ENCODE results near the gene SLC16A13.
"Not testable (repeated sequence)": the region's sequence is repeated elsewhere in the genome, so short reads cannot be mapped to it uniquely, and the experiment has no call there.

SLC16A13 gene

DNA sequence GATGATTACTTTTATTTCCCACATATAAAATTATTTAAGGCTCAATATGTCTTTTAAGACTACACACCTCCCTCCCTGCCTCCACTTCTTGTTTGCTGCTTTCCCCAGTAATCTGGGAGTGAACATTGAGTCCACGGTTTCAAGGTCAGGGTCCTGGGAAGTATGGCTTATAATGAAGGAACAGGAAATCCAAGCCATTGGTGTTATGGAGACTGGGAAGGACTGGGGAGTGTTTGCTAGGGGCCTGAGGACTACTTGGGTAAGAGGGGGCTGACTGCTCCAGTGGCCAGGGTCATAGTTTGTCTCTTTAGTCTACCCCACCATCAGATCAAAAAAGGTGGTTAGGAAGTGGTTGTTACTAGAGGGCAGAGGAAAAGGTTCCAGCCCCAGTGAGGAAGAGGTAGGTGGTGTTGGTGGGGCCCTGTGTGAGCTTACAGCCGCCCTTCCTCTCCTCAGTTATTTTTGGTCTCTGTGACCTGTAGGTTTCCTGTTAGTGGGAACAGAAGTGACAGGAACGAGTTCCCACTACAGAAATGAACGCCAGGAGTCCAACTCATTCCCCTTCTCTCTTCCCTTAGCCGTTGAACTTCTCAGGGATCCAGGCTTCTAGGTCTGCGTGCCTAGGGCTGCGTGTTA lies 742 bp upstream of the SLC16A13 start:
- no peak for DNase-seq

DNA sequence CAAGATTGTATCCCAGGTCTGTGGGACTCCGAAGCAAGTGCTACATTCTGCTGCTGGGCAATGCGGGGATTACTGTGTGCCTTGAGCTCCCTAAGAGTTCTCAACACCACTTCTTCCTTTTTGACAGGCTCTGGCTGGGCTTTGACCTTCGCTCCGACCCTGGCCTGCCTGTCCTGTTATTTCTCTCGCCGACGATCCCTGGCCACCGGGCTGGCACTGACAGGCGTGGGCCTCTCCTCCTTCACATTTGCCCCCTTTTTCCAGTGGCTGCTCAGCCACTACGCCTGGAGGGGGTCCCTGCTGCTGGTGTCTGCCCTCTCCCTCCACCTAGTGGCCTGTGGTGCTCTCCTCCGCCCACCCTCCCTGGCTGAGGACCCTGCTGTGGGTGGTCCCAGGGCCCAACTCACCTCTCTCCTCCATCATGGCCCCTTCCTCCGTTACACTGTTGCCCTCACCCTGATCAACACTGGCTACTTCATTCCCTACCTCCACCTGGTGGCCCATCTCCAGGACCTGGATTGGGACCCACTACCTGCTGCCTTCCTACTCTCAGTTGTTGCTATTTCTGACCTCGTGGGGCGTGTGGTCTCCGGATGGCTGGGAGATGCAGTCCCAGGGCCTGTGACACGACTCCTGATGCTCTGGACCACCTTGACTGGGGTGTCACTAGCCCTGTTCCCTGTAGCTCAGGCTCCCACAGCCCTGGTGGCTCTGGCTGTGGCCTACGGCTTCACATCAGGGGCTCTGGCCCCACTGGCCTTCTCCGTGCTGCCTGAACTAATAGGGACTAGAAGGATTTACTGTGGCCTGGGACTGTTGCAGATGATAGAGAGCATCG lies 2.4 kb downstream of the SLC16A13 start:
- no peak for DNase-seq

DNA sequence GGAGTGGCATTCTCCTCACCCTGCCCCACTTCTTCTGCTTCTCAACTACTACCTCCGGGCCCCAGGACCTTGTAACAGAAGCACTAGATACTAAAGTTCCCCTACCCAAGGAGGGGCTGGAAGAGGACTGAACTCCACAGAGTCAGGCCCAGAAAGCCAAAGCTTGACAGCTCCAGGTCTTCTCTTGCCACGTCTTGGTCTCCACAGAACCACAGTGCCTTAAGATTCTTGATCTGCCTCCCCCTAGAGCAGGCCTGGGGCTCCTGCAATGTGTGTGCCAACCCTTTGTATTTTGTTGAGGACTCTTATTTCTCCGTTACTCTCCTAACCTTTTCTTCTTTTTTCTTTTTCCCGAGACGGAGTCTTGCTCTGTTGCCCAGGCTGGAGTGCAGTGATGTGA lies 4.0 kb downstream of the SLC16A13 start:
- DNase-seq: no peak

DNA sequence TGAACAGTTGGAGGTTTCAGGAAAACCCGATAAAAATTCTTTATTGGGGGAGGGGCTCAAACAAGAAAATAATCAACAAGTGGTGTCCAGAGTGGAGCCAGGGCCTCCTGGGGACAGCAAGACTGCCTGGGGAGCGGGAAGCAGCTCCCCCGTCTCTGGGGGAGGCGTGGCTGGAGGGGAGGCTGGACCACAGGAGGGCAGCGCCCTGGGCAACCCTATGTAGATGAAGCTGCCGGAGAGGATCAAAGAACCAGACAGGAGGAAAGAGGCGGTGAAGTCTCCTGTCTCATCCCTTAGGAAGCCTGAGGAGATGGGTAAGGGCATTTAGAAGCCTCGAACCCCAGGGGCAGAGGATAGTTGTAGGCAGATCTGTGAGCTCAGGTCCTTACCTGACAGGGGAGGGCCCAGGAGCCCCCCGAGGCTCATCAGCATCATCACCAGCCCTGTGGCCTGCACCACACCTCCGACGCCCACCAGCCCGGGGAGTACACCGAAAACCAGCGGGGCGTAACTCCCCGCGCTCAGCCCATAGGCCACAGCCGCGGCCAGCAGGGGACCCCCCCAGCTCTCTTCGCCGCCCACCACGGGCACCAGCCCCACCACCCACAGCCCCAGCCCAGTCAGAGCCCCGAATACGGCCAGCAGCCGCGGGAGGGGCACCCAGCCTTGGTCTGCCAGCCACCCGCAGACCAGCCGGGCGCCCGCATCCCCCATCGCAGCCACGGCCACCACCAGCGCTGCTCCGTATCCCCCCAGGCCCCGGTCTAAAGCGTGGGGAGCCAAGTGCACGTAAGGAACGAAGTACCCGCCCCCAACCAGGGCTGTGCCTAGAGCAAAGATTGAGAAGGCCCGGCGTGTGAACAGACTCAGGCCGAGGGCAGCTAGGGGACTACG lies 6.0 kb downstream of the SLC16A13 start:
- DNase-seq: no peak

DNA sequence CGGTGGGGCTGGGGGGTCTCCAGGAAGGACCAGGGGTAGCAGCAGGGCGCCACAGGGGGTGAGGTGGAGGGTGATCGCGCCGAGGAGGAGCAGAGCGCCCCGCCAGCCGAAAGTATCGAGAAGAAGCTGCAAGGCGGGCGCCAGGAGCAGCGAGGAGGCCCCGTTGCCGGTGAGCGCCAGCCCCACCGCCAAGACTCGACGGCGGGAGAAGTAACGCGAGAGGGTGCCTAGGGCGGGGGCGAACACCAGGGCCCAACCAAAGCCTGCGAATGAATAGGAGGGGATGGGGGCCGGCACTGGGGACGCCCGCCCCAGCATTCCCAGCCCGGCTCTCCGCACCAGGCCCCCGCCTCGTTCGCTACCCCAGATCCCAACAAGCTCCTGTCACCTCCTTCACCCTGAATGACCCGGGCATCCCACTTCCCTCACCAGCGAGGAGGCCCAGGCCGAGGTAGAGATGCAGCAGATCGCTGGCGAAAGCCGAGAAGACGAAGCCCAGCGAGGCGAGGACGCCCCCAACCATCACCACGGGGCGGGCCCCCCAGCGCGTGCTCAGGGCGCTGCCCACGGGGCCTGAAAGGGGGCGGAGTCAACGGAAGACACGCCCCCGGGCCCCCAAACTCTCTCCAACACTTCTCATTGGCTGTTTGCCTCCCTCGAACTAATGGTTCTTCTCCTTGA lies 6.8 kb downstream of the SLC16A13 start:
- DNase-seq: no peak

DNA sequence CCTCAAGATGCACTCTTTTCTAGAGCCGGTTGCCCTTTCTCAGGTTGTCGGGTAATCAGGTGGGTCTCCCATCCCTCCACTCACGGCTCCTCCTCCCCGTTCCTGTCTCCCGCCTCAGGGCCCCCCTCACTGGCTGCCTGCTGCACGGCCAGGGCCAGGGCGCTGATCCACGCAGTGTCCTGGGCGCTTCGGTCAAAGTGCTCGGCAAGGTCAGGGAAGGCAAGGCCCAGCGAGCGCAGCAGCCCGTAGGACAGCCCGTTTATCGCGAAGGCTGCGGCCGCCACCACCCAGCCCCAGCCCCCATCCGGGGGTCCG lies 7.3 kb downstream of the SLC16A13 start:
- DNase-seq: no peak

DNA sequence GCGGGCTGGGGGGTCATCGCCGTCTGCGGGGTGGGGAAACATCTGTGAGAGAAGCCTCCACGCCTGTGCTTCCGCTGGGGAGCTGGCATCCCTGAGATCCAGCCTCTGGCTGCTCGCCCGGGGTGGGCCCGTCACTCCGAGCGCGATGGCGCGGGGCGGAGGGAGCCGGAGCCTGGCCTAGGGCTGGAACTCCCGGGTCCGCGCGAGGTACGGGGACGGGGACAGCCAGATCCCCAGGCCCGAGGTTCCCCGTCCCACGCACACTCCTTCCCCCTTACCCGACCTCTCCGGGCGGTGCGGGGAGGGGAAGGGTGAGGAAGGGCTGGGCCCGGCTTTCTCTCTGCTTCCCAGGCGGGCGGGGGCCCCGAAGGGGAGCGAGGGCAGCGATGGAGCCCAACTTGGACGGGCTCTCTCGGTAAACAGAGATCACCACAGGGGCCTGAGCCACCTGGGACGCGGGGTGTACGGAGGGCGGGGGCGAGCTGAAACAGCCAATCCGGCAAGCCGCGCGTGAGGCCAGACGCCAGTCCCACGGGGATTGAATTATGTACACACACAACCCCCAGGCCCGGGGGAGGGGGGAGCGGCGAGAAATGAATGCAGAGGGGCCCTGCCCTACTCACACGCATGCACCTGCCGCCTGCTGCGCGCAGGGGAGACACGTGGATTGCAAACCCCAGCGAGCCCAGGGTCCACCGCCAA lies 7.8 kb downstream of the SLC16A13 start, which contains the start of gene SLC16A11:
Gene SLC16A11 (minus strand): TSS at position 596 of the 702 bp plus-strand sequence. CDS start 579 bp downstream, at position 17.
- DNase-seq: no peak

DNA sequence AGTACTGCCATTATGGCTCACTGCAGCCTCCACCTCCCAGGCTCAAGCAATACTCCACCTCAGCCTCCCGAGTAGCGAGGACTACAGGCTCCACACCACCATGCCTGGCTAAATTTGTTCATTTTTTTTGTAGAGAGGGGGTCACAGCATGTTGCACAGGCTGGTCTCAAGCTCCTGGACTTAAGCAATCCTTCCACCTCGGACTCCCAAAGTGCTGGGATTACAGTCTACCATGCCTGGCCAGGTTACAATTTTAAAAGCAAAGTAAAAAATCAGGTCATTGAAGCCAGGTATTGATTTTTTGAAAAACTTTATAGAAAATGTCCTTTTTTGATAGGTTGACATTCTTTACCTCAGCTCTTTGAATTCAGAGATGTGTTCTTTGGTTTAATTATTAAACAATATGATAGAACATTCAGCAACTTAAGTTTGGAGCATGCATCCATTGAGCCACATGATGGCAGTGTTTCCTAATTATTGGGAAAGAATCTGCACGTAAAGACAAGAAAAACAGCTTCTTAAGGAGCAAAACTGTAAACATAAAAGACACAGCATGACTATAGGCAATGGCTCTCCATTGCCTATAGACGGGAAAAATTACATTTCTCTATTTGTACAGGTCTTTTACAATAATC lies 9.8 kb downstream of the SLC16A13 start:
- DNase-seq: peak; percentile 78 to 87

DNA sequence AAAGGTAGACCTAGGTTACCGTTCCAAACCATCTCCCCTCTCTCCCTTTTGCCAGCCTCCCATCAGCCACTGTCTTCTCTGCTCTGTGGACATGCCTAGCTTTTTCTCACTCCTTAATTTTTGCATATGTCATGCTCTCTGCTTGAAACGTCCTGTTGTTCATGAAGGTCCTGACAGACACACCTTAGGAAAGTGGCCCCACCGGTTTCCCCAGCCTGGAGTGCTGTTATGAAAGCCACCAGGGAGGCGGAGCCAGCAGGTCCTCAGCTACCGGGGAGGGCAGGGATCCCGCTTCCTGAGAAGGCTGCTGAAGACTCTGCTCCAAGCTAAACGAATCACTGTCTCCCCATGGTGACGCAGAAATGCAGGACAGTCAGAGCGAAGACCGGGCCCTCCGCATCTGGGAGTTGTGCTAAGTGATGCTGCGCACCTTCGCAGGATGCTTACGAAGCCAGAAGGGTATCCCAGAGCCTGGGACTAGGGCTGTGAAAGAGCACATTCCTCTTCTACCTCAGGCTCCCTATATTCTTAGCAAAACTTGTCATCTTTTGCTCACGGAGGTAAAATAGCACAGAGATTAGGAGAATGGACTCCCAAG lies 10.4 kb downstream of the SLC16A13 start:
- no peak for DNase-seq

DNA sequence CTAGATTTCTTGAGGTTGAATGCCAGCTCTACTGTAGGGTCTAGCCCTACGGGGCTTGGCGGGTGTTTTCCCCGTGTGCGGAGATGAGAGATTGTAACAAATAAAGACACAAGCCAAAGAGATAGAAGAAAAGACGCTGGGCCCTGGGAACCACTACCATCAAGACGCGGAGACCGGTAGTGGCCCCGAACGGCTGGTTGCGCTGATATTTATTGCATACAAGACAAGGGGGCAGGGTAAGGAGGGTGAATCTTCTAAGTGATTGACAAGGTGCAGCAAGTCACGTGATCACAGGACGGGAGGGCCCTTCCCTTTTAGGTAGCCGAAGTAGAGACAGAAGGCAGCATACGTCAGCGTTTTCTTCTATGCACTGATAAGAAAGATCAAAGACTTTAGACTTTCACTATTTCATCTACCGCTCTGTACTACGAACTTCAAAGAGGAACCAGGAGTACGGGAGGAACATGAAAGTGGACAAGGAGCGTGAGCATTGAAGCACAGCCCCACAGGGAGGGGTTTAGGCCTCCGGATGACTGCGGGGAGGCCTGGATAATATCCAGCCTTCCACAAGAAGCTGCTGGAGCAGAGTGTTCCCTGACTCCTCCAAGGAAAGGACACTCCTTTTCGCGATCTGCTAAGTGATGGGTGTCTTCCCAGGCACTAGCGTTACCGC lies 11.0 kb downstream of the SLC16A13 start:
- DNase-seq: not testable (repeated sequence)

DNA sequence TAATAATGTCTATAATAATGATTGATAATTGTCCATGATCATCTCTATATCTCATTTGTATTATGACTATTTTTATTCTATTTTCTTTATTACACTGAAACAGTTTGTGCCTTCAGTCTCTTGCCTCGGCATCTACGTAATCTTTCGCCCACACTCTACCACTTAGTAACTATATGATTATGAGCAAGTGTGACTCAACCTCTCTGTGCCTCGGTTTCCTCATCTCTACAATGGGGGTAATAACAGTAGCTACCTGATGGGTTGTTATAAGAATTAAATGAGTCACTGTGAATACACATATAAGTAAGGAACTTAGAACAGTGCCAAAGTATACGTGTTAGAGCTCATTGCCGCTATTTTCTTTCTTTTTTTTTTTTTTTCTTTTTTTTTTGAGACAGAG lies 11.8 kb downstream of the SLC16A13 start:
- no peak for DNase-seq

DNA sequence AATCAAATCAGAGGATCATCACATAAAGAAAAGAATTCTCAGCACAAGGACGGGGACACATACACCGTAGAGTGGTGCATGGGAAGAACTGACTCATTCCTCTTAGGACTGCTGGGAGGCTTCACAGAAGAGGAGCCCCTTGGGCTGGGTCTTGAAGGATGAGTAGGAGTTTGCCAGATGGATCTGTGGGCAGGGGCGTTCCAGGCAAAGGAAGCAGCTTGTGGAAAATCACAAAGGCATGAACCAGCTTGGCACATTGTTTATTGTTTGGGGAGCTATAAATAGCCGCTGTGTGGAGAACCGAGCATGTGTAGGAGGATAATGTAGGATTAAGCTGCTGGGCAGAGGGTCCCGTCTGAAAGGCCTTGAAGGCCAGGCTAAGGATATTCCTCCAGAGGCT lies 13.2 kb downstream of the SLC16A13 start:
- no peak for DNase-seq

DNA sequence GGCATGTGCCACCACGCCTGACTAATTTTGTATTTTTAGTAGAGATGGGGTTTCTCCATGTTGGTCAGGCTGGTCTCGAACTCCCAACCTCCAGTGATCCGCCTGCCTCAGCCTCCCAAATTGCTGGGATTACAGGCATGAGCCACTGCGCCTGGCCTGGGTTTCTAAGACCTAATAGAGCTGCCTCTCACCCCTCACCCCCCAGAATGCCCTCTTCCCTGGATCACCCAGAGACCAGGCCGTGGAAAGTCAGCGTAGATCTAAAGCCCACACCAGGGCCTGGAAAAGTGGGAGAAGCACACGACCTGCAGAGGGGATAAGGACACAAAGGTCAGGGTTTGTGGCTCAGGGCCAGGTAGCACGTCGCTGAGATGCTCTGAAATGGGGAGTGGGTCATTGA lies 14.8 kb downstream of the SLC16A13 start:
- DNase-seq: not testable (repeated sequence)

DNA sequence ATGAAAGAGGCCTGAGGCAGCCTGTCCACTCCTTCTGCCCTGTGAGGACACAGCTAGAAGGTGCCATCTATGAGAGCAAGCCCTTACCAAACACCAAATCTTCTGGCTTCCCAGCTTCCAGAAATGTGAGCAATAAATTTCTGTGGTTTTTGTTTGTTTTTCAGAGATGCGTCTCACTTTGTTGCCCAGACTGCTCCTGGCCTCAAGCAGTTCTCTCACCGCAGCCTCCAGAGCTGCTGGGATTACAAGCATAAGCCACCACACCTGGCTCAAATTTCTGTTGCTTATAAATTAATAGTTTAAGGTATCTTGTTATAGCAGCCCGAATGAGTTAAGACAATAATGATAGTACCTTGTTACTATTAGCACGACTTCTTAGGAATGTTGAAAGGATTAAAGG lies 20.6 kb downstream of the SLC16A13 start:
- no peak for DNase-seq

DNA sequence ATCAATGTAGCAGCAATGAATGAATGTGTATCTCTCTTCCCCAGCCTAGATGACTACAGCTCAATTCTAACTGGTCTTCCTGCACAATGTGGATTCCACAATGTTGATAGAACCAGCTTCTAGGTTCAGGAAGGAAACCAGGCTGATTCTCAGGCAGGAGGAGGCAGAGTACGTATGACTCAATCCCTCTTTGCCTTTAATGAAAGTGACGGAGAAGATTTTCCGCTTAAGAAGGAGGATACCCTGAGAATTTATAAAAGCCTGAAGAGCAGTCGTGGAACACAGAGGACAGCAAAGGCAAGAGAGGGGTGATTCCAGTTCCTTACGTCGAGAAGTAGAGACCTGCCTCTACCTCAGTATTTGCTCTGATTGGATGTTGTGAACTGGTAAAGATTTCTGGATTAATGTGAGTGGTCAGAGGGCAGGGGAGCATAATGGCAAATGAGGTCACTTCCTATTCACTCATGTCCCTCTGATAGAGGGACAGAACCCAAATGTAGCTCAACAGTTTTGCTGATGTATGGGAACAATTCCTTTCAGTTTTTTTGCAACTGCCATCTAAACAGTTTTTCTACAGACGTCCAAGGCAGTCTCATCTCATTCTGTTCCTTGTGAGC lies 23.1 kb downstream of the SLC16A13 start:
- no peak for DNase-seq

DNA sequence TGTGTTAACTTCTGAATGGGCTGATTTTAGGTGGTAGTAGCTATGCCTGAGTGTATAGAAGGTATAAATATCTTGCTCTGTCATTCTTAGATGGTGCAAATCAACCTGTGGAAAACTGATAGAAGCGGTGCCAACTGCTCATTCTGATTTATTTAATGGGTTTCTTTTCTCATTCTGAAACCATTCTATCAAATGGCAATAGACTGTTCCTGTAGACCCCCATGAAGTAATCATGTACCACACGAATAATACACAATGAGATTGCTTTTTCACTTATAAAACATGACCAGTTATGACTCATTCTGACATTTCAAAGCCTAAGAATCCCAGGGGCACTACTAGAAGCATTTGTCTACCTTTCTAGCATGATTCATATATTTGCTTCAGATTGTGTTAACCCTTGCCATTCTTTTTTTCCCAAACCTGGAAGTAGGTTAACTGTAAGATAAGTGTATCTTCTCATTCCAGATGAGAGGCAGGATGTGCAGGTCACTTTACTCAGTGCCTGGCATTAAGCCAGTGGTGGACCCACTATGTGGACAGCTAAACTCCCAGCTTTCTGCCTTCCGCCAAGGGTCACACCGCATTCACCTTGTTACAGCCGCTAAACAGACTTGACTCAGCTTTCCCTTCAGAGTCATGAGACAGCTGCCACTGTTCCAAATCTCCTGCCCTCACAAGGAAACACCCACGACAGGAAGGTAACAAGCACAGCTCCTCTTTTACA lies 24.5 kb downstream of the SLC16A13 start:
- DNase-seq: peak; percentile 30 to 50

DNA sequence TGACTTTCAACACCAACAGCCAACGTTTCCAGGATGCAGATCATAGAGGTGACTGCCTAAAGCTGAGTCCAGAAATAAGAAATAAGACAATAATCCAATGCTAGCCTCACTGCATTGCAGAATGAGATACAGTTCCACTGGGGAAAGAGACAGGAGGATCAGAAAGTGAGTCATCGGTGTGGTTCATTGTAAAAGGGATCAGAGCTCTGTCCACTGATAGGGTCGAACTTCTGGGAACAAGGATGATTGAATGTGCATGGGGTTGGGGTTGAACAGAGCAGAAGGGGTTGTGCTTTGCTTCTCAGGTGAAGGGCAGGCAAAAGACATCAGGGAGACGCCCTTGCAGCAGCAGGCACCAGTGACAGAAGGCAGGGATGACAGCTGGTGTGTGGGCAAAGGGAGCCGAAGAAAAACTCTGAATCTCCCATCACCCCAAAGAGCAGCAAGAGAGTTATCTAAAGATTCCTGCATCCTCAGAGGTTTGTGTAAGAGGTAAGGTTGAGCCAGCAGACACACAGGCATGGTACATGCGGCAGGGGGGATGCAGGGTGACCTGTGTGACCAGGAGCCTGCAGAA lies 27.8 kb downstream of the SLC16A13 start:
- DNase-seq: no peak

DNA sequence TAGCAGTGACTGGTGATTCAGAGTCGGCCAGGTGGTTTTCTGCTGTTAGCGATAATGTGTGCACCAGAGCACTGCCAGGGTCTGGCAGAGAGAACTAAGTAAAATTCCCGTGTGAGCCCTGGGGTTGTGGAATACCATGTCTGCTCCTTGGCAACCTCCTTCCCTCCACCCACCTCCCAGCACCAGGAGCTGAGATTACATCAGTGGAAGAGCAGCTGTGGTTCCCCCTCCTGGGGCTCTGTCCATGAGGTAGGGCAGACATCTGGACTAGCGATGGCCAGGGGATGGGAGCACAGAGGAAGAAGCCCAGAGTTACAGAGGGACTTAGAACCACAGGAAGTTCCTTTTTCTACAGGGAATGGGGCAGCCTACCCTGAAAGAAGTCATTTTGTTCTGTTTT lies 28.4 kb downstream of the SLC16A13 start:
- peak in 1 of 2 donors; percentile 31 for DNase-seq

DNA sequence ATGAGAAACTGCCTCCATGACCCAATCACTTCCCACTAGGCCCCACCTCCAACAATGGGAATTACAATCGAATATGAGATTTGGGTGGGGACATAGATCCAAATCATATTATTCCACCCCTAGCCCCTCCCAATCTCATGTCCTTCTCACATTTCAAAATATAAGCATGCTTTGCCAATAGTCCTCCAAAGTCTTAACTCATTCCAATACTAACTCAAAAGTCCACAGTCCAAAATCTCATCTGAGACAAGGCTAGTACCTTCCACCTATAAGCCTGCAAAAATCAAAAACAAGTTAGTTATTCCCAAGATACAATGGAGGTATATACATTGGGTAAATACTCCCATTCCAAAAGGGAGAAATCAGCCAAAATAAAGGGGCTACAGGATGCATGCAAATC lies 31.4 kb downstream of the SLC16A13 start:
- DNase-seq: no peak
